ENCODE results near the gene GK.

GRCh38 chrX:30665471-30665870 lies 12.2 kb downstream of the GK start:
- TF ChIP-seq, protein P1, sequence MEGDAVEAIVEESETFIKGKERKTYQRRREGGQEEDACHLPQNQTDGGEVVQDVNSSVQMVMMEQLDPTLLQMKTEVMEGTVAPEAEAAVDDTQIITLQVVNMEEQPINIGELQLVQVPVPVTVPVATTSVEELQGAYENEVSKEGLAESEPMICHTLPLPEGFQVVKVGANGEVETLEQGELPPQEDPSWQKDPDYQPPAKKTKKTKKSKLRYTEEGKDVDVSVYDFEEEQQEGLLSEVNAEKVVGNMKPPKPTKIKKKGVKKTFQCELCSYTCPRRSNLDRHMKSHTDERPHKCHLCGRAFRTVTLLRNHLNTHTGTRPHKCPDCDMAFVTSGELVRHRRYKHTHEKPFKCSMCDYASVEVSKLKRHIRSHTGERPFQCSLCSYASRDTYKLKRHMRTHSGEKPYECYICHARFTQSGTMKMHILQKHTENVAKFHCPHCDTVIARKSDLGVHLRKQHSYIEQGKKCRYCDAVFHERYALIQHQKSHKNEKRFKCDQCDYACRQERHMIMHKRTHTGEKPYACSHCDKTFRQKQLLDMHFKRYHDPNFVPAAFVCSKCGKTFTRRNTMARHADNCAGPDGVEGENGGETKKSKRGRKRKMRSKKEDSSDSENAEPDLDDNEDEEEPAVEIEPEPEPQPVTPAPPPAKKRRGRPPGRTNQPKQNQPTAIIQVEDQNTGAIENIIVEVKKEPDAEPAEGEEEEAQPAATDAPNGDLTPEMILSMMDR (conservative IDR thresholded peaks at IDR 0.05 in 1 of 2, IDR thresholded peaks at IDR 0.05 in 1 of 2; ENCODE audit: extremely low read depth in 1 of 2, insufficient read depth in 1 of 2, low read depth in 1 of 2, low read length in 2 of 2), result no peak
- TF ChIP-seq EZH2 (IDR thresholded peaks at IDR 0.05; ENCODE audit: borderline replicate concordance, low read length), result no peak

All from mammary epithelial cell (primary cell).